Keratinocyte (primary cell): ENCODE data around the gene SLC35A1. TPM values are rescaled to one million over a fixed set of nuclear protein-coding genes. Genes with fewer than 3 reads are reported as not detected.

Experiments used
- DNase-seq: peaks from one replicate; pipeline ENCODE4 v3.0.0-alpha.2; 2011; ENCODE audit warnings: low read depth, missing footprints, low spot score
- FAIRE-seq: peaks from 2 replicates; lab custom pipeline; 2011; peaks lifted over from hg19 to GRCh38; lab: Jason Lieb, UNC
- H2AFZ ChIP-seq: 2 replicates; pipeline ENCODE4 v1.6.0; 2012; ENCODE audit warnings: low read length, control low read depth, inconsistent platforms; ENCODE audit not compliant: control insufficient read depth
- H3K27ac ChIP-seq: 2 replicates; pipeline ENCODE4 v1.5.1; 2011; ENCODE audit warnings: low read length; ENCODE audit not compliant: control insufficient read depth, insufficient read depth
- H3K27me3 ChIP-seq: 3 replicates; pipeline ENCODE4 v1.6.0; 2011; ENCODE audit warnings: low read length; ENCODE audit not compliant: control insufficient read depth, insufficient read depth; ENCODE audit errors: extremely low read depth
- H3K36me3 ChIP-seq, 2 experiments: 2 replicates in 1 of 2; 3 replicates in 1 of 2; pipeline ENCODE4 v1.5.1; 2011; ENCODE audit warnings: low read length in 2 of 2, mild to moderate bottlenecking in 1 of 2; ENCODE audit not compliant: control insufficient read depth in 2 of 2, insufficient read depth in 2 of 2; ENCODE audit errors: extremely low read depth in 1 of 2
- H3K4me1 ChIP-seq: 3 replicates; pipeline ENCODE4 v1.5.1; 2011; ENCODE audit warnings: low read length; ENCODE audit not compliant: control insufficient read depth, insufficient read depth; ENCODE audit errors: extremely low read depth
- H3K4me2 ChIP-seq: 3 replicates; pipeline ENCODE4 v1.6.0; 2011; ENCODE audit warnings: low read depth, low read length; ENCODE audit not compliant: control insufficient read depth, insufficient read depth; ENCODE audit errors: extremely low read depth
- H3K4me3 ChIP-seq, 3 experiments: fragments of 200-600 bp in 1 of 3; sonication (generic) in 1 of 3; 2 replicates in 2 of 3; 3 replicates in 1 of 3; pipeline ENCODE4 v1.5.1; 2011 to 2016; ENCODE audit warnings: low read length in 3 of 3, mild to moderate bottlenecking in 3 of 3, control low read depth in 2 of 3, inconsistent platforms in 1 of 3, low read depth in 1 of 3, mixed read lengths in 1 of 3, mixed run types in 1 of 3, moderate library complexity in 1 of 3; ENCODE audit not compliant: control insufficient read depth in 2 of 3, insufficient read depth in 2 of 3; ENCODE audit errors: extremely low read depth in 1 of 3
- H3K79me2 ChIP-seq: 2 replicates; pipeline ENCODE4 v1.6.0; 2012; ENCODE audit warnings: low read length; ENCODE audit not compliant: control insufficient read depth, insufficient read depth
- H3K9ac ChIP-seq: 3 replicates; pipeline ENCODE4 v1.6.0; 2011; ENCODE audit warnings: low read length; ENCODE audit not compliant: control insufficient read depth, insufficient read depth; ENCODE audit errors: extremely low read depth
- H3K9me1 ChIP-seq: 3 replicates; pipeline ENCODE4 v1.6.0; 2011; ENCODE audit warnings: low read length; ENCODE audit not compliant: control insufficient read depth, insufficient read depth; ENCODE audit errors: extremely low read depth
- H3K9me3 ChIP-seq: 2 replicates; pipeline ENCODE4 v1.5.1; 2012; ENCODE audit warnings: low read depth, low read length; ENCODE audit not compliant: control insufficient read depth
- H4K20me1 ChIP-seq: 3 replicates; pipeline ENCODE4 v1.6.0; 2011; ENCODE audit warnings: low read length; ENCODE audit not compliant: control insufficient read depth, insufficient read depth; ENCODE audit errors: extremely low read depth
- CTCF ChIP-seq, 3 experiments: IDR thresholded peaks in 1 of 3; conservative IDR thresholded peaks in 1 of 3; optimal IDR thresholded peaks in 1 of 3; 2 replicates in 2 of 3; 3 replicates in 1 of 3; pipeline versions ENCODE3 to v1.5.1; 2011; ENCODE audit warnings: low read length in 3 of 3, mild to moderate bottlenecking in 3 of 3, moderate library complexity in 2 of 3, control low read depth in 1 of 3, inconsistent platforms in 1 of 3; ENCODE audit not compliant: insufficient read depth in 2 of 3; ENCODE audit errors: extremely low read depth in 1 of 3
- EZH2 ChIP-seq: IDR thresholded peaks from one replicate; pipeline ENCODE4 v1.6.1; 2012; ENCODE audit warnings: inconsistent platforms, mild to moderate bottlenecking, low read length, moderate library complexity
- dilution Hi-C: fragments of 300-500 bp; cut with MboI; formaldehyde crosslinking; loops from one replicate; pipeline ENCODE4 v1.7.0; 2020; ENCODE audit warnings: low sequenced_read_pairs; ENCODE audit not compliant: extremely low pct_ligation_motif_present
- polyA plus RNA-seq, 5 experiments: library from polyadenylated mRNA; depleted of rRNA in 3 of 5; stranded (reverse) in 3 of 5; stranded (forward) in 1 of 5; unstranded in 1 of 5; fragments of >200 nt; gene quantifications; 1 replicate in 1 of 5; 2 replicates in 3 of 5; 3 replicates in 1 of 5; pipeline versions ENCODE4 v1.2.1 to v1.2.3, GENCODE V29; 2011 to 2012; ENCODE audit warnings: missing spikeins in 2 of 5, low read depth in 1 of 5, low replicate concordance in 1 of 5

The SLC35A1 gene
- polyA plus RNA-seq, 1 donor (not counting 4 experiments of a cell fraction or from before 2014, with no cell fraction given), result 25.1 TPM

GRCh38 chr6:87522686-87523085, 49.9 kb downstream of the SLC35A1 start:
- dilution Hi-C loops, result no loop called here
- Histone ChIP-seq H3K4me1 (no peaks in the 10 kb centered on the region), H3K36me3 (peaks cover 2 to 16% of the 10 kb centered on the region in 2 experiments), H3K79me2 (no peaks in the 10 kb centered on the region), H3K9me1 (no peaks in the 10 kb centered on the region), H3K27ac (no peak overlapping the region), H3K4me2 (no peak overlapping the region), H3K27me3 (no peaks in the 10 kb centered on the region), H2AFZ (no peak overlapping the region), H3K9me3 (no peaks in the 10 kb centered on the region), H4K20me1 (no peaks in the 10 kb centered on the region), H3K9ac (no peak overlapping the region), H3K4me3 (no peak overlapping the region)
- DNase-seq, result no peak
- TF ChIP-seq CTCF (optimal IDR thresholded peaks at IDR 0.05 in 1 of 3, IDR thresholded peaks at IDR 0.05 in 1 of 3, conservative IDR thresholded peaks at IDR 0.05 in 1 of 3; ENCODE audit: extremely low read depth in 1 of 3, insufficient read depth in 2 of 3, low read length in 3 of 3) (no peak), EZH2 (no peak)
- no peak for FAIRE-seq

GRCh38 chr6:87529221-87529620, 56.4 kb downstream of the SLC35A1 start:
- no peaks in the 10 kb centered on the region for H3K9me1 ChIP-seq
- H3K4me2 ChIP-seq, result no peak overlapping the region
- H3K36me3 ChIP-seq, result peaks cover 7 to 8% of the 10 kb centered on the region in 2 experiments
- H4K20me1 ChIP-seq, result no peaks in the 10 kb centered on the region
- no peak for DNase-seq
- no peak overlapping the region for H3K9ac ChIP-seq
- dilution Hi-C loops, result no loop called here
- H3K4me3 ChIP-seq, result no peak overlapping the region
- H2AFZ ChIP-seq, result no peak overlapping the region
- H3K79me2 ChIP-seq, result no peaks in the 10 kb centered on the region
- TF ChIP-seq EZH2, result no peak
- TF ChIP-seq CTCF (optimal IDR thresholded peaks at IDR 0.05 in 1 of 3, IDR thresholded peaks at IDR 0.05 in 1 of 3, conservative IDR thresholded peaks at IDR 0.05 in 1 of 3; ENCODE audit: extremely low read depth in 1 of 3, insufficient read depth in 2 of 3, low read length in 3 of 3), result no peak
- FAIRE-seq, result no peak
- H3K9me3 ChIP-seq, result no peaks in the 10 kb centered on the region
- no peaks in the 10 kb centered on the region for H3K4me1 ChIP-seq
- no peak overlapping the region for H3K27ac ChIP-seq
- no peaks in the 10 kb centered on the region for H3K27me3 ChIP-seq
